ENCODE results near the gene FBXW9.

GRCh38 chr19:12642506-12642905, 53.9 kb downstream of the FBXW9 start:
- TF ChIP-seq TAF1 (IDR thresholded peaks at IDR 0.05; ENCODE audit: low read depth) = no peak
- no peak for TF ChIP-seq RAD21 (IDR thresholded peaks at IDR 0.05; ENCODE audit: low read depth)
- no peak for TF ChIP-seq MAX (IDR thresholded peaks at IDR 0.05)
- no peak for TF ChIP-seq EGR1 (IDR thresholded peaks at IDR 0.05)
- no peak for TF ChIP-seq USF1 (IDR thresholded peaks at IDR 0.05)
- TF ChIP-seq TCF12 (IDR thresholded peaks at IDR 0.05; ENCODE audit: low read depth) = no peak
- no peak for TF ChIP-seq TEAD4 (IDR thresholded peaks at IDR 0.05)
